Ascending aorta (tissue), 2 donors: ENCODE measurements around the gene AACS. TPM values are rescaled to one million over a fixed set of nuclear protein-coding genes. Genes with fewer than 3 reads are reported as not detected.

Source experiments
- DNase-seq, 2 donors: peaks; one replicate each; pipeline ENCODE4 v3.0.0-alpha.2; 2019; ENCODE audit warnings: low spot score in 2 of 2
- H3K27ac ChIP-seq, 2 donors: fragments of 200-600 bp; sonication (generic); one replicate each; pipeline ENCODE4 v1.5.1; 2016 to 2017; ENCODE audit warnings: mild to moderate bottlenecking in 1 of 2
- H3K27me3 ChIP-seq: fragments of 200-600 bp; sonication (generic); one replicate; pipeline ENCODE4 v1.5.1; 2017
- H3K36me3 ChIP-seq, 2 donors: fragments of 200-600 bp; sonication (generic); one replicate each; pipeline ENCODE4 v1.5.1; 2016
- H3K4me1 ChIP-seq, 2 donors: fragments of 200-600 bp; sonication (generic); one replicate each; pipeline ENCODE4 v1.5.1; 2016 to 2017; ENCODE audit warnings: mild to moderate bottlenecking in 1 of 2
- H3K4me3 ChIP-seq, 2 donors: fragments of 200-600 bp; sonication (generic); one replicate each; pipeline ENCODE4 v1.5.1; 2016 to 2017; ENCODE audit warnings: mild to moderate bottlenecking in 1 of 2
- H3K9me3 ChIP-seq, 2 donors: fragments of 200-600 bp; sonication (generic); one replicate each; pipeline ENCODE4 v1.5.1; 2016
- intact Hi-C: fragments of 100-400 bp; cut with DNase I; formaldehyde crosslinking; loops from one replicate; pipeline ENCODE4 v1.15.1; 2023
- total RNA-seq: library from RNA; depleted of rRNA; stranded (reverse); fragments of >200 nt; gene quantifications from one replicate; pipeline ENCODE4 v1.1.0, GENCODE V29; 2016
- TF ChIP-seq, protein P1 (sequence below), 3 experiments: fragments of 200-600 bp in 2 of 3; fragments of 450-650 bp in 1 of 3; sonication (generic) in 2 of 3; IDR thresholded peaks; one replicate each; pipeline ENCODE4 v1.5.1; 2016 to 2019; ENCODE audit warnings: antibody characterized with exemption in 3 of 3, mild to moderate bottlenecking in 1 of 3, moderate library complexity in 1 of 3

Gene AACS
- total RNA-seq, 1 donor from 2014 or later = 7.0 TPM

DNA sequence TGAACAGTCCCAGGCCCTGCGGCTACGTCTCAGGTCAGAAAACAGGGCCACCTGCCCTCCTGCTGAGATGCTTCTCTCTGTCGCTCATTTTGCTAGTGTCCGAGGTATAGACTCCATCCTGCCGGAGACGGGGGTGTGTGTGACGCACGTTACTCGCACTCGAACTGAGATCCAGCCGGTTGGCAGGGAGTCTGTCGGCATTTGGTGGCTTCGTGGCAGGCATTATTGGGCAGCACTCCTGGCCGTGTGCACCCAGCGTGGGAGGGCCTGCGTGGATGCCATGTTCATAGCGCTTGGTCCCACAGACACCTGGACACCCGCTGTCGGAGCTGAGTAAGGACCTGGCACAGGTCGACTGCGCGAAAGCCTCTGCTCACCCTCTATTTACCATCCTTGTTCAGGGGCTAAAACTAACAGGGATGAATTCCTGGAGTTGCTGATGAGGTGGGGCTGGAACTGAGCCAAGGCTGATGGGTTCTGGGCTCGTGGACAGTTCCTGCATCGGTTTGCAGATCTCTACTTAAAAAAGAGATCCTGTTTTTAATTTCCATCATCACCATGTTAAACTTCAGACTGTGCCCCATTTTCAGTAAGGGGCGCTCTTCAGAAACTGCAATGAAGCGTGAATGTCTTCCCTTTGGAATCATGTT, 28.6 kb downstream of the AACS start:
- Histone ChIP-seq H3K4me1 (no peaks in the 10 kb centered on the region), H3K27me3 (no peaks in the 10 kb centered on the region), H3K4me3 (no peak overlapping the region), H3K36me3 (peaks cover 21 to 37% of the 10 kb centered on the region in 2 donors), H3K27ac (no peak overlapping the region), H3K9me3 (no peaks in the 10 kb centered on the region)
- intact Hi-C loops = no loop called here
- no peak for DNase-seq
- TF ChIP-seq, protein P1, sequence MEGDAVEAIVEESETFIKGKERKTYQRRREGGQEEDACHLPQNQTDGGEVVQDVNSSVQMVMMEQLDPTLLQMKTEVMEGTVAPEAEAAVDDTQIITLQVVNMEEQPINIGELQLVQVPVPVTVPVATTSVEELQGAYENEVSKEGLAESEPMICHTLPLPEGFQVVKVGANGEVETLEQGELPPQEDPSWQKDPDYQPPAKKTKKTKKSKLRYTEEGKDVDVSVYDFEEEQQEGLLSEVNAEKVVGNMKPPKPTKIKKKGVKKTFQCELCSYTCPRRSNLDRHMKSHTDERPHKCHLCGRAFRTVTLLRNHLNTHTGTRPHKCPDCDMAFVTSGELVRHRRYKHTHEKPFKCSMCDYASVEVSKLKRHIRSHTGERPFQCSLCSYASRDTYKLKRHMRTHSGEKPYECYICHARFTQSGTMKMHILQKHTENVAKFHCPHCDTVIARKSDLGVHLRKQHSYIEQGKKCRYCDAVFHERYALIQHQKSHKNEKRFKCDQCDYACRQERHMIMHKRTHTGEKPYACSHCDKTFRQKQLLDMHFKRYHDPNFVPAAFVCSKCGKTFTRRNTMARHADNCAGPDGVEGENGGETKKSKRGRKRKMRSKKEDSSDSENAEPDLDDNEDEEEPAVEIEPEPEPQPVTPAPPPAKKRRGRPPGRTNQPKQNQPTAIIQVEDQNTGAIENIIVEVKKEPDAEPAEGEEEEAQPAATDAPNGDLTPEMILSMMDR (IDR thresholded peaks at IDR 0.05) = no peak

DNA sequence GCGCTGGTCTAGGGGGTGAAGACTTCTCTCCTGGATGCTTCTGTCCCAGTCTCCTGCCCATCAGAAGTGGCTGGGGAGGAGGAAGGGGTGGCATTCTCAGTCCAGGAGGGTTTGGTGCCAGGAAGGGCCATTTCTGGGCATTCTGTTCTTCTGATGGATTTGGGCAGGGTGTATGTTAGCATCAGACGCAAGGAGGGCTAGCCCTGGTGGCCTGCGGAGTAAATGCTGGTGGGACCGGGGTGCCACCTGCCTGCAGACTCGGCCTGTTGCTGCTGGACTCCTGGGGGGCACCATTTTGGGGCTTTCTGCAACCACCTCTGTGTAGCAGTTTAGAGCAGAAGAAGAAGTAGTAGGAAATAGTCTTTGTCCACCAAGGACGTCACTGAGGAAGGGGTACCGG, 31.7 kb downstream of the AACS start:
- no peak for DNase-seq
- TF ChIP-seq, protein P1 (IDR thresholded peaks at IDR 0.05) = no peak
- no peak overlapping the region for H3K4me3 ChIP-seq

DNA sequence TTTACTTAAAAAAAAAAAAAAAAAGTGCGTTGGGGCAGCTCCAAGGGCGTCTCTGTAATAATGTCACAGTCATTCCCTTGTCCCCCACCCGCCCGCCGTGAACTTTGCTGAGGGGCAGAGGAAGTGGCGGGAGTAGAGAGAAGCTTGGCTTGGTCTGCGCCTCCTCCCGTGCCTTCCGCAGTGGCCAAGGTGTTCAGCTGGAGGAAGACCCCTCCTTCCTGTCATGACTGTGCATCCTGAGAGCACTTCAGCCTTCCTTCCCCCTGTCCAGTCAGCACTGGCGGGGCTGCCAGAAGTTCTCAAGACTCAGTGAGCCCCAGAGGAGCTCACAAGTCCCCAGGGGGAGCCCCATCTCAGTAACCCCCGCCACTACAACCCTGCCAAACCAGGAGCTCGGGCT, 32.2 kb downstream of the AACS start:
- no peak for DNase-seq
- H3K36me3 ChIP-seq = peaks cover 9 to 11% of the 10 kb centered on the region in 2 donors
- H3K27ac ChIP-seq = no peak overlapping the region
- no peaks in the 10 kb centered on the region for H3K4me1 ChIP-seq
- H3K27me3 ChIP-seq = no peaks in the 10 kb centered on the region
- no peaks in the 10 kb centered on the region for H3K9me3 ChIP-seq
- intact Hi-C loops = no loop called here
- H3K4me3 ChIP-seq = no peak overlapping the region
- TF ChIP-seq, protein P1 (IDR thresholded peaks at IDR 0.05) = no peak

More for the DNA sequence above, 31.7 kb downstream of the AACS start:
- Histone ChIP-seq H3K4me1 (no peaks in the 10 kb centered on the region), H3K36me3 (peaks cover 14 to 15% of the 10 kb centered on the region in 2 donors), H3K9me3 (no peaks in the 10 kb centered on the region), H3K27me3 (no peaks in the 10 kb centered on the region), H3K27ac (no peak overlapping the region)
- intact Hi-C loops = no loop called here

DNA sequence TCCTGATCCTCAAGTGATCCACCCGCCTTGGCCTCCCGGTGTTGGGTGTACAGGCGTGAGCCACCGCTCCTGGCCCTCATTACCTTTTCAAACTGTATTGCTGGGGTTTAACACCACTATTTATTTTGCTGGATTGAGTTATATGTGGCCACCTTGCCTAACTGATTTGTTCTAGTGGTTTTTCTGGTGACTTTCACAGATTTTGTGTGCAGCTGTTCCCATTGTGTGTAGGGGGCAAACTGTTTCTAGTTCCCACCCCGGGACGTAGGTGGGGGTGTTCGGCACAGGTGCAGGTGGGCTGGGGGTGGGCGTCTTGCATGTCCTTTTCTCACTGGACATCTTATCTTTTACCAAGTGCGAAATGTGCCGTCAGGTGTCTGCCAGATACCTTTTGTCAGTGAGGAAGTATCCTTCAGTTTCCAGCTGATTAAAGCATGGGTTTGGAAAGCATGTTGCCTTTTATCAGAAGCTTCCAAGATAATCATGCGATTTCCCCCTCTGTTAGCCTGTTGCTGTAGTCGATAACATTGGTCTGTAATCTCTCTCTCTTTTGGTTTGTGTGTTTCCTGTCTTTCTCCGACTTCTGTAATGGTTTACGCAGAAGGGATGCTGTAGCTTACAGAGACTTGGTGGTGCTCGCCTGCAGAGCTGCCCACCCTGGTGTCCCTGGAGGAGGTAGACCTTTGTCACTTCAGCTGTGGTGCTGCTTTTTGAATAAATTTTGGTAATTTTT, 33.6 kb downstream of the AACS start:
- Histone ChIP-seq H3K4me3 (no peak overlapping the region), H3K9me3 (no peaks in the 10 kb centered on the region), H3K27me3 (no peaks in the 10 kb centered on the region), H3K4me1 (no peaks in the 10 kb centered on the region), H3K27ac (no peak overlapping the region), H3K36me3 (peaks cover 14 to 18% of the 10 kb centered on the region in 2 donors)
- TF ChIP-seq, protein P1 (IDR thresholded peaks at IDR 0.05) = no peak
- intact Hi-C loops = no loop called here
- DNase-seq = no peak

DNA sequence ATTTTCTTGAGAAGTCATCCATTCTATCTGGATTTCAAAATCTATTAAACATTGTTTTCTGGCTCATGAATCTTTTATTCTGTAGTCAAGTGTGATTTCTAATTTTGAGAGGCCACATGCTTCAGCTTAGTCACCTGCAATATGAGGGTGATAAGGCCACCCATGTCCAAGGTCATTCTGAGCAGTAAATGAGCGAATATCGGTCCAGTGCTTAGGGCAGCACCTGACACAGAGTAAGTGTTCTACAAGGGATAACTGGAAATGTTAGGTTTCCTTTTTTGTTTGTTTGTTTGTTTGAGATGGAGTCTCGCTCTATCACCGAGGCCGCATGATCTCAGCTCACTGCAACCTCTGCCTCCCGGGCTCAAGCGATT, 34.2 kb downstream of the AACS start:
- H3K27ac ChIP-seq = no peak overlapping the region

More for the DNA sequence above, 34.2 kb downstream of the AACS start:
- DNase-seq = no peak
- Histone ChIP-seq H3K27me3 (no peaks in the 10 kb centered on the region), H3K4me3 (no peak overlapping the region), H3K4me1 (no peaks in the 10 kb centered on the region), H3K9me3 (no peaks in the 10 kb centered on the region), H3K36me3 (peaks cover 16 to 18% of the 10 kb centered on the region in 2 donors)
- TF ChIP-seq, protein P1 (IDR thresholded peaks at IDR 0.05) = no peak
- intact Hi-C loops = no loop called here
